Activated CD4-positive, alpha-beta T cell treated with anti-CD3 and anti-CD28 coated beads, Interleukin-2, amount 50 U/mL, for 16 hours (primary cell): ENCODE measurements around the gene PRICKLE4.

Experiments used
- DNase-seq: peaks from one replicate; pipeline ENCODE4 v3.0.0-alpha.2; 2020

The PRICKLE4 gene

GRCh38 chr6:41780551-41781365 lies at the start of gene PRICKLE4:
PRICKLE4 (plus strand) TSS chr6:41780782; CDS start chr6:41783474, 2,692 bp downstream.
- no peak for DNase-seq

- no peak for DNase-seq
Measured at GRCh38 chr6:41731561-41732086, 49.0 kb upstream of the PRICKLE4 start.

- DNase-seq = no peak
Measured at GRCh38 chr6:41732149-41732548, 48.4 kb upstream of the PRICKLE4 start.

GRCh38 chr6:41732591-41733359 lies 47.8 kb upstream of the PRICKLE4 start:
- peak; percentile 69 for DNase-seq

GRCh38 chr6:41733360-41733706 lies 47.2 kb upstream of the PRICKLE4 start:
- no peak for DNase-seq

- peak; percentile 50 for DNase-seq
Measured at GRCh38 chr6:41733707-41734665, 46.6 kb upstream of the PRICKLE4 start.

GRCh38 chr6:41734666-41735426 lies 45.7 kb upstream of the PRICKLE4 start:
- peak; percentile 70 for DNase-seq

GRCh38 chr6:41735427-41736185 lies 45.0 kb upstream of the PRICKLE4 start, which contains the start of gene TFEB:
TFEB (minus strand) TSS chr6:41735608; CDS start chr6:41691213, 44,395 bp downstream.
- peak; percentile 94 for DNase-seq

- no peak for DNase-seq
Measured at GRCh38 chr6:41736186-41736733, 44.3 kb upstream of the PRICKLE4 start.

GRCh38 chr6:41736800-41737555 lies 43.6 kb upstream of the PRICKLE4 start:
- no peak for DNase-seq

GRCh38 chr6:41737591-41738130 lies 42.9 kb upstream of the PRICKLE4 start:
- no peak for DNase-seq

- DNase-seq = no peak
Measured at GRCh38 chr6:41739041-41739440, 41.5 kb upstream of the PRICKLE4 start.

GRCh38 chr6:41740366-41741162 lies 40.0 kb upstream of the PRICKLE4 start:
- DNase-seq = no peak

- DNase-seq = no peak
Measured at GRCh38 chr6:41741625-41742490, 38.7 kb upstream of the PRICKLE4 start.

- no peak for DNase-seq
Measured at GRCh38 chr6:41743406-41744235, 37.0 kb upstream of the PRICKLE4 start.

GRCh38 chr6:41744236-41744787 lies 36.3 kb upstream of the PRICKLE4 start:
- no peak for DNase-seq
